Gastrocnemius medialis (tissue), 4 donors: ENCODE measurements around the gene USH2A. TPM values are rescaled to one million over a fixed set of nuclear protein-coding genes. Genes with fewer than 3 reads are reported as not detected.

Experiments used
- ATAC-seq, 2 donors: fragments of 150-250 bp; one replicate each; pipeline ENCODE4 v1.9.1; 2016
- DNase-seq, 2 donors: peaks; one replicate each; pipeline ENCODE4 v3.0.0-alpha.2; 2019
- H3K27ac ChIP-seq, 4 donors: fragments of 200-600 bp; sonication (generic); 1 replicate in 1 of 4; 2 replicates in 3 of 4; pipeline ENCODE4 v1.5.1; 2016 to 2018; ENCODE audit warnings: mild to moderate bottlenecking in 2 of 4, moderate library complexity in 1 of 4
- H3K27me3 ChIP-seq, 3 donors: fragments of 200-600 bp; sonication (generic) in 2 of 3; 1 replicate in 1 of 3; 2 replicates in 2 of 3; pipeline versions ENCODE4 v1.5.1 to v1.6.0; 2016 to 2019; ENCODE audit warnings: mild to moderate bottlenecking in 1 of 3, moderate library complexity in 1 of 3
- H3K36me3 ChIP-seq, 2 donors: fragments of 200-600 bp; sonication (generic) in 1 of 2; one replicate each; pipeline ENCODE4 v1.5.1; 2017 to 2018
- H3K4me1 ChIP-seq, 2 donors: fragments of 200-600 bp; sonication (generic) in 1 of 2; one replicate each; pipeline ENCODE4 v1.5.1; 2016 to 2017; ENCODE audit warnings: mild to moderate bottlenecking in 2 of 2
- H3K4me3 ChIP-seq, 4 donors: fragments of 200-600 bp; sonication (generic) in 3 of 4; 1 replicate in 1 of 4; 2 replicates in 3 of 4; pipeline ENCODE4 v1.5.1; 2016 to 2019; ENCODE audit warnings: mild to moderate bottlenecking in 2 of 4
- H3K9me3 ChIP-seq, 3 donors: fragments of 200-600 bp; sonication (generic) in 2 of 3; 1 replicate in 1 of 3; 2 replicates in 2 of 3; pipeline ENCODE4 v1.5.1; 2016 to 2019
- POLR2A ChIP-seq, 2 donors: fragments of 450-650 bp; IDR thresholded peaks; one replicate each; pipeline ENCODE4 v1.6.1; 2017; ENCODE audit warnings: antibody characterized with exemption in 2 of 2, mild to moderate bottlenecking in 2 of 2, moderate library complexity in 2 of 2
- in situ Hi-C, 4 donors: fragments of 200-750 bp; cut with MboI; loops; one replicate each; pipeline versions ENCODE4 v1.15.0 to v1.8.0; 2017; ENCODE audit warnings: low sequenced_read_pairs in 4 of 4
- intact Hi-C: fragments of 100-400 bp; cut with DNase I; formaldehyde crosslinking; loops from one replicate; pipeline ENCODE4 v1.15.1; 2023; ENCODE audit warnings: low total_unique reads
- total RNA-seq, 4 donors: library from RNA; depleted of rRNA; stranded (reverse); fragments of >200 nt; gene quantifications; one replicate each; pipeline versions ENCODE4 v1.1.0 to v1.2.3, GENCODE V29; 2016
- TF ChIP-seq, protein P1 (sequence below), 5 experiments: fragments of 450-650 bp in 3 of 5; fragments of 200-600 bp in 2 of 5; sonication (generic) in 2 of 5; IDR thresholded peaks in 4 of 5; conservative IDR thresholded peaks in 1 of 5; 1 replicate in 4 of 5; 2 replicates in 1 of 5; pipeline ENCODE4 v1.5.1; 2016 to 2019; ENCODE audit warnings: antibody characterized with exemption in 5 of 5, mild to moderate bottlenecking in 3 of 5, moderate library complexity in 3 of 5

USH2A gene
- total RNA-seq, 4 donors from 2014 or later = 0.02 TPM; not detected in 3

DNA sequence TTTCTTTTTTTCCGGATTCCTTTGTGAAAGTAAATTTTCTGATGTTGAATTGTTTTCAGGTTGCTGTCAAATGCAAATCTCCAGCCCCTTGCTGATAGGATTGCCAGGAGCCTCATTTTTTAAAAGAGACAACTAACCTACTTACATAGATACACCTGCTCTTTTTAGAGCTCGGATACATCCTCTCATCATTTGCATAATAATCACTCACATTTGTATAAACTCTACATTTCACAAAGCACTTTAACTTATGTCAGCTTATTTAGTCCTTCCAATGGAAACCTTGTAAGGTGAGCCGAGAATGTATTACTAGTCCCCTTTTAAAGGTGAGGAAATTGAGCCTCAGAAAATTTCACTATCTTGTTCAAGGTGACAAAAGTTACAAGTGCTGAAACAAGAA, 771.4 kb downstream of the USH2A start:
- Histone ChIP-seq H3K36me3 (no peaks in the 10 kb centered on the region), H3K27me3 (peaks cover 0 to 3% (median 0%) of the 10 kb centered on the region in 3 donors), H3K4me3 (no peak overlapping the region), H3K27ac (no peak overlapping the region), H3K4me1 (no peaks in the 10 kb centered on the region), H3K9me3 (no peaks in the 10 kb centered on the region)
- intact Hi-C loops (no loop called here), in situ Hi-C loops (no loop called here)
- DNase-seq (no peak), ATAC-seq (no peak)
- TF ChIP-seq, protein P1, sequence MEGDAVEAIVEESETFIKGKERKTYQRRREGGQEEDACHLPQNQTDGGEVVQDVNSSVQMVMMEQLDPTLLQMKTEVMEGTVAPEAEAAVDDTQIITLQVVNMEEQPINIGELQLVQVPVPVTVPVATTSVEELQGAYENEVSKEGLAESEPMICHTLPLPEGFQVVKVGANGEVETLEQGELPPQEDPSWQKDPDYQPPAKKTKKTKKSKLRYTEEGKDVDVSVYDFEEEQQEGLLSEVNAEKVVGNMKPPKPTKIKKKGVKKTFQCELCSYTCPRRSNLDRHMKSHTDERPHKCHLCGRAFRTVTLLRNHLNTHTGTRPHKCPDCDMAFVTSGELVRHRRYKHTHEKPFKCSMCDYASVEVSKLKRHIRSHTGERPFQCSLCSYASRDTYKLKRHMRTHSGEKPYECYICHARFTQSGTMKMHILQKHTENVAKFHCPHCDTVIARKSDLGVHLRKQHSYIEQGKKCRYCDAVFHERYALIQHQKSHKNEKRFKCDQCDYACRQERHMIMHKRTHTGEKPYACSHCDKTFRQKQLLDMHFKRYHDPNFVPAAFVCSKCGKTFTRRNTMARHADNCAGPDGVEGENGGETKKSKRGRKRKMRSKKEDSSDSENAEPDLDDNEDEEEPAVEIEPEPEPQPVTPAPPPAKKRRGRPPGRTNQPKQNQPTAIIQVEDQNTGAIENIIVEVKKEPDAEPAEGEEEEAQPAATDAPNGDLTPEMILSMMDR (IDR thresholded peaks at IDR 0.05 in 4 of 5, conservative IDR thresholded peaks at IDR 0.05 in 1 of 5) = no peak
- TF ChIP-seq POLR2A (IDR thresholded peaks at IDR 0.05) = no peak

DNA sequence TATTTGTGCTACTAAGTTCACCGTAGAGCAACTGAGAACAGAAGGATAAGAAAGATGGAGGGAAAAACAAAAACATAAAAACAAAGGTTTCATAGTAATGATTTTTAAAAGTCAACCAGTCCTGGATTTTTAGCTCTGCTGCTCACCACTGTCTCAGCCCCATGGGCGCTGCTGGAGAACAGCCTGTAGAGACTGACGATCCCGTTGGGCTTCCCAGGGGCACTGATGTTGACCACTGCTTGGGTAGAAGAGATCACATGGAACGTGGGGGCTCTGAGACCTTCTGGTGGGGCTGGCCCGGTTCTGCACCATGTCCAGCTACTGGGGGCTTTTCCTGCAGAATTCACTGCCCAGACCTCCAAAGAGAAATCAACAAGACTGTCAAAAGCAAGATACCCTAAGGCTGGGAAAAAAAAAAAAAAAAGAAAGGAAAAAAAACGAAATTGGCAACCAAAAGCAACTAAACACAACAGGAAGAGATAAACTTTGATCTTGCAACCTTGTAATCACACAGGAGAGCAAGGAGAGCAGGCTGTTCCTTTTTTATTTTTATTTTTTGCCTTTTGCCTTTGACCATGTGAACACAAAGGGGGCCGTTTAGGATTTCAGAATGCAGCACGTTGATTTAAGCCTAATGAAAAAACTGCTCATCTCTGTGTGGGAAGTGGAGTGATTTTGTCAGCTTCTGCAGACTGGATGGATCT, 772.6 kb downstream of the USH2A start:
- no peak for ATAC-seq
- intact Hi-C loops (no loop called here), in situ Hi-C loops (no loop called here)
- H3K9me3 ChIP-seq = no peaks in the 10 kb centered on the region
- H3K27me3 ChIP-seq = peaks cover 0 to 3% (median 0%) of the 10 kb centered on the region in 3 donors
- H3K36me3 ChIP-seq = no peaks in the 10 kb centered on the region
- TF ChIP-seq POLR2A (IDR thresholded peaks at IDR 0.05) = no peak
- TF ChIP-seq, protein P1 (IDR thresholded peaks at IDR 0.05 in 4 of 5, conservative IDR thresholded peaks at IDR 0.05 in 1 of 5) = no peak
- no peak for DNase-seq
- H3K27ac ChIP-seq = no peak overlapping the region
- H3K4me1 ChIP-seq = no peaks in the 10 kb centered on the region
- no peak overlapping the region for H3K4me3 ChIP-seq

DNA sequence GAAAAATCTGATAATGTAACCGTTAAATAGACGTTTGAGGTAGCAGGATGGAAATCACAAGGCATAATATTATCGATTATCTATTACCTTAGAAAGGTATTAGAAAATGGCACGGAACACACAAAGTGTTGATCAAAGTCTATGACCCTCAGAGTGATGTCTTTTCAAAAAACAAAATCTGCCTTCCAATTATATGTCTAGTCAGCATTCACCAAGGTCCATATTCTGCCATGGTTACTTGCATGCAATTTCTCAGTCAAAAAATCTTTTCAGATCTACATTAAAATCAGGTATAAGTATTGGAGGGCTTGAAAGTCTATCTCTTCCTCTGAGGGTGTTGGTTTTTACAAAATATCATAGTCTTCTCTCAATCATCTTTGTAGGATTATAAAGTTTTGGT, 774.3 kb downstream of the USH2A start:
- ATAC-seq (no peak), DNase-seq (no peak)
- intact Hi-C loops (no loop called here), in situ Hi-C loops (no loop called here)
- Histone ChIP-seq H3K27ac (no peak overlapping the region), H3K9me3 (no peaks in the 10 kb centered on the region), H3K4me3 (no peak overlapping the region), H3K27me3 (peaks cover 0 to 3% (median 0%) of the 10 kb centered on the region in 3 donors), H3K36me3 (no peaks in the 10 kb centered on the region), H3K4me1 (no peaks in the 10 kb centered on the region)
- no peak for TF ChIP-seq POLR2A (IDR thresholded peaks at IDR 0.05)
- TF ChIP-seq, protein P1 (IDR thresholded peaks at IDR 0.05 in 4 of 5, conservative IDR thresholded peaks at IDR 0.05 in 1 of 5) = no peak

DNA sequence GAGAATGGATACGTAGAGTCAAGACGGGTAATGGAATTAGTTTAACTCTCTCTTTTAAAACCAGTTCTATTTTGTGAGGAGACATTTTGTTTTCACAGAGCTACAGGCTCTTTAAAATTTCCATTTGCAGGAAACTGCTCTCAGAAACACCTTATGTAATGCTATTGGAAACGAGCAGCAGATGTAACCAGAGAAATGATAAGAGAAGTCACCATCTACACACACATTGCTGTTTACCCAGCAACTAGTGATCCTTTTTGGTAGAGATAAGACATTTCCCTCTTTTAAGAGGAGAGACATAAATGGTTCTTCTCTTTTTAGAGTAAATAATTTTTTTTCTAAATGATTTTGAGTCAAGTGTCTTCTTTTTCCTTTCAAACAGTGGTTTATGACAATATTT, 775.5 kb downstream of the USH2A start:
- no peak overlapping the region for H3K4me3 ChIP-seq
- H3K27me3 ChIP-seq = peaks cover 0 to 3% (median 0%) of the 10 kb centered on the region in 3 donors
- no peak overlapping the region for H3K27ac ChIP-seq
- no peaks in the 10 kb centered on the region for H3K9me3 ChIP-seq
- DNase-seq = no peak
- intact Hi-C loops (no loop called here), in situ Hi-C loops (no loop called here)
- TF ChIP-seq POLR2A (IDR thresholded peaks at IDR 0.05) = no peak
- TF ChIP-seq, protein P1 (IDR thresholded peaks at IDR 0.05 in 4 of 5, conservative IDR thresholded peaks at IDR 0.05 in 1 of 5) = no peak
- no peaks in the 10 kb centered on the region for H3K36me3 ChIP-seq
- no peaks in the 10 kb centered on the region for H3K4me1 ChIP-seq
- no peak for ATAC-seq

DNA sequence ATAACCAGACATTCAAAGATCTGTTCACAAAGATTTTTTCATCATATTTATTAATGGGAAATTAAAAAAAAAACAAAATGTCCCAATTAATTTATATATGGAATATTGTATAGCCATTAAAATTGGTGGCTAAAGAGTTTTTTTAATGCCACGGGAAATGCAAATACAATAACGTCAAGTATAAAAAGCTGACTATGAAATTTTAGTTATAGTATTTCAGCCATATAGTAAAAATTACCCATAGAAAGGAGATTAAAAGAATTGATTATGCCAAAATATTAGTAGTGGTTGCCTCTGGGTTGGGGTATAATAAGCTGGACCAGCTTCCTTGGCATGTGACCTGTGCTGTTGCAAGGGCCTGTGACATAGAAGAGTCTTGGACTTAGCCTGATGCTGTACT, 777.4 kb downstream of the USH2A start:
- in situ Hi-C loops (no loop called here), intact Hi-C loops (no loop called here)
- no peaks in the 10 kb centered on the region for H3K4me1 ChIP-seq
- ATAC-seq (no peak), DNase-seq (no peak)
- H3K4me3 ChIP-seq = no peak overlapping the region
- no peaks in the 10 kb centered on the region for H3K36me3 ChIP-seq
- H3K27me3 ChIP-seq = peaks cover 0 to 3% (median 0%) of the 10 kb centered on the region in 3 donors
- TF ChIP-seq, protein P1 (IDR thresholded peaks at IDR 0.05 in 4 of 5, conservative IDR thresholded peaks at IDR 0.05 in 1 of 5) = no peak
- TF ChIP-seq POLR2A (IDR thresholded peaks at IDR 0.05) = no peak
- no peak overlapping the region for H3K27ac ChIP-seq
- H3K9me3 ChIP-seq = no peaks in the 10 kb centered on the region
